ENCODE measurements around the gene NAA16.

DNA sequence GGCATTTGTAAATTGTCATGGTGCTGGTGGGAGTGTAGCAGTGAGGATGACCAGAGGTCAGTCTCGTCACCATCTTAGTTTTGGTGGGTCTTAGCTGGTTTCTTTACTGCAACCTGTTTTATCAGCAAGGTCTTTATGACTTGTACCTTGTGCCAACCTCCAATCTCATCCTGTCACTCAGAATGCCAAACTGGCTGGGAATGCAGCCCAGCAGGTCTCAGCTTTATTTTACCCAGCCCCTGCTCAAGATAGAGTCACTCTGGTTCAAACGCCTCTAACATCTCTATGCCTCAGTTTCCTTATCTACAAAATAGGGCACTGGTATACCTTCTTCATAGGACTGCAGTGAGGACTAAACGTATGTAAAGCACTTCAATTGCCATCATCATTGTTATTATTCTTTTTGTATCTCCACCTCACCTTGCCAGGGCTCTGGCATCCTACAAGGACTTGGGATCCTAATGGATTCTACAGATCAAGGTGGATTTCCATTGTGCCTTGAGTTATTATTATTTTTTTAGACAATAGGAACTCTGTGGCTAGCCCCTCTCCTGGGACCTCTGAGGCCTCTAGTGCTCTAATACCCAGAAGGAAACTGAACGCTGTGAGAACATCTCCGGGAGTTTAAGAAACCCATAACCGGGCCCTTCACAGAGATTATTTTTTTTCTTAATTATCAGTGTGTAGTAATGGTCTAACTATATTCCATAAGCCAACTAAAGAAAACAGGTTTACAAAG lies 77.2 kb downstream of the NAA16 start:
- TF ChIP-seq, protein P1, sequence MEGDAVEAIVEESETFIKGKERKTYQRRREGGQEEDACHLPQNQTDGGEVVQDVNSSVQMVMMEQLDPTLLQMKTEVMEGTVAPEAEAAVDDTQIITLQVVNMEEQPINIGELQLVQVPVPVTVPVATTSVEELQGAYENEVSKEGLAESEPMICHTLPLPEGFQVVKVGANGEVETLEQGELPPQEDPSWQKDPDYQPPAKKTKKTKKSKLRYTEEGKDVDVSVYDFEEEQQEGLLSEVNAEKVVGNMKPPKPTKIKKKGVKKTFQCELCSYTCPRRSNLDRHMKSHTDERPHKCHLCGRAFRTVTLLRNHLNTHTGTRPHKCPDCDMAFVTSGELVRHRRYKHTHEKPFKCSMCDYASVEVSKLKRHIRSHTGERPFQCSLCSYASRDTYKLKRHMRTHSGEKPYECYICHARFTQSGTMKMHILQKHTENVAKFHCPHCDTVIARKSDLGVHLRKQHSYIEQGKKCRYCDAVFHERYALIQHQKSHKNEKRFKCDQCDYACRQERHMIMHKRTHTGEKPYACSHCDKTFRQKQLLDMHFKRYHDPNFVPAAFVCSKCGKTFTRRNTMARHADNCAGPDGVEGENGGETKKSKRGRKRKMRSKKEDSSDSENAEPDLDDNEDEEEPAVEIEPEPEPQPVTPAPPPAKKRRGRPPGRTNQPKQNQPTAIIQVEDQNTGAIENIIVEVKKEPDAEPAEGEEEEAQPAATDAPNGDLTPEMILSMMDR (IDR thresholded peaks at IDR 0.05), result no peak
- no peak for TF ChIP-seq POLR2AphosphoS5 (IDR thresholded peaks at IDR 0.05)
- TF ChIP-seq POLR2A (IDR thresholded peaks at IDR 0.05), result no peak

Data from breast epithelium (tissue), 3 donors.